Ramos (cell line): Measurements from ENCODE around the gene CHCHD10.

Source experiments
- in situ Hi-C: fragments of 300-500 bp; cut with MboI; formaldehyde crosslinking; loops from one replicate; pipeline ENCODE4 v1.14.3; 2022; ENCODE audit warnings: low sequenced_read_pairs; ENCODE audit not compliant: unreplicated experiment

CHCHD10 gene

DNA sequence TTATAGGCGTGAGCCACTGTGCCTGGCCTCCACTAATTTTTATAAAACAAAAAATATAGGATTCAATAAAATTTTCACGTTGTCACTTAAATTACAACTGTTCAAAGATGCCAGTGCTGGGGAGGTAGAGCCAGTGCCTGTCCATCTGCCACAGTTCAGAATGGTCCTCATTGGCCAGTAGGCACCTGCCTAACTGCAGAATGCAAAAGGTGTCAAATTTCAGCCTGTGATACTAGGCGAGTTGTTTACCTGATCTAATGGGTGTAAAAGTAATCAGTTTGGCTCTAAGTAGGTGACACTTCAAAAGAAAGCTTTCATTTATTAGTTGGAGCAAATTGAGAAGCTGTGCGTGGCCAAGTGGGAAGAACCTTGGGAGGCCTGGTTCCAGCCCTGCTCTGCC, 21.3 kb upstream of the CHCHD10 start:
- in situ Hi-C loops, result no loop called here

DNA sequence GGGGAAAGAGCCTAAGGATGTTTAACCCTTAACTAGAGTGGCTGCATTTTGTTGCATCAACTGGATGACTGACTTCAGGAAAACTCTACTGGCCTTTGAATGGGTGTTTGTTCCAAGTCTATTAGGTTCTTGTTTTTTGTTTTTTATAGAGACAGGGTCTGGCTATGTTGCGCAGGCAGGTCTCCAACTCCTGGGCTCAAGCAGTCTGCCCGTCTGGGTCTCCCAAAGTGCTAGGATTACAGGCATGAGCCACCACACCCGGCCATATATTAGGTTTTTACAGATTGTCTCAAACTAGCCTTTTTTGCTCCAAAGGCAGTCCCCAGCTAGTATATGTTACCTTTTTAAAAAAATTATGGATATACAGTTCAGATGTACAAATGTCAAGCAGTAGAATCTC, 20.1 kb upstream of the CHCHD10 start:
- in situ Hi-C loops, result no loop called here

DNA sequence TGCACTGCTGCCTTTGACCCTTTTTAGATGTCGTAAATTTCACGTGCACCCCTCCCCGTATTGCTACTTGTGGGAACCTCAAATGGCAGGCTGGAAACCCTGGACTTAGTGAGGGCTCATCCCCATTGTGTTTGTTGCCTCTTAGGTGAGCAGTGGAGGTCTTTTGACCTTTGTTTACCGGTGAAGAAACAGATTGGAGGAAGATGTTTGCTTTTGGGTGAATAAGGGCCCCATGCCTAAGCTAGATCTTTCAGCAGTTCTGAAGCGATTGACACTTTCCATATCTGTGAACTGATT, 19.8 kb upstream of the CHCHD10 start:
- in situ Hi-C loops, result no loop called here

DNA sequence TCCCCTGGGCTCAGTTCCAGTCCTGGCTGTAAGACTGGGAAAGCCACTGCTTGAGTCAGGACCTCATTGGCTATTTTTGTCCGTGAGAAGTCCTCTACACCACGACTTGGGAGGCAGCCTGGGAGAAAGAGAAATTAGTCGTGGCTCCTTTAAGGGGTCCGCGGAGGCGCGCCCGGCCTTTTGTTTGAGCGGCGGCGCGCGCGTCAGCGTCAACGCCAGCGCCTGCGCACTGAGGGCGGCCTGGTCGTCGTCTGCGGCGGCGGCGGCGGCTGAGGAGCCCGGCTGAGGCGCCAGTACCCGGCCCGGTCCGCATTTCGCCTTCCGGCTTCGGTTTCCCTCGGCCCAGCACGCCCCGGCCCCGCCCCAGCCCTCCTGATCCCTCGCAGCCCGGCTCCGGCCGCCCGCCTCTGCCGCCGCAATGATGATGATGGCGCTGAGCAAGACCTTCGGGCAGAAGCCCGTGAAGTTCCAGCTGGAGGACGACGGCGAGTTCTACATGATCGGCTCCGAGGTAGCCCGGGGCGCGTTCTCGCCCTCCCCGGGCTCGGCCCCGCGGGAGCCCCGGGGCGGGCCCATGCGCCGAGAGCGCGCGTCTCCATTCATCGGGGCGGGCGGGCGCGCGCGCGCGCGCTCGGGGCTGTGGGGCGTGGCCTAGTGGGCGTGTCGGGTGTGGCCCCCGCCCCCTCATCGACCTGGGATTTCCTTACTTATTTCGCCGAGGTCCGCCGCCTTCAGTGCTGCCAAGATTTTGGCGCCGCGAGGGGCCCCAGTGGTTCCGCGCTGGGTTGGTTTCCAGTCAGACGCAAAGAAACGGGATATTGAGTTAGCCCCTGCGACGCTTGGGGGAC, 19.2 kb upstream of the CHCHD10 start, which contains the start of gene SMARCB1:
Gene SMARCB1 (plus strand): TSS at position 215 of the 848 bp plus-strand sequence. CDS start 204 bp downstream, at position 419.
- in situ Hi-C loops, result no loop called here

DNA sequence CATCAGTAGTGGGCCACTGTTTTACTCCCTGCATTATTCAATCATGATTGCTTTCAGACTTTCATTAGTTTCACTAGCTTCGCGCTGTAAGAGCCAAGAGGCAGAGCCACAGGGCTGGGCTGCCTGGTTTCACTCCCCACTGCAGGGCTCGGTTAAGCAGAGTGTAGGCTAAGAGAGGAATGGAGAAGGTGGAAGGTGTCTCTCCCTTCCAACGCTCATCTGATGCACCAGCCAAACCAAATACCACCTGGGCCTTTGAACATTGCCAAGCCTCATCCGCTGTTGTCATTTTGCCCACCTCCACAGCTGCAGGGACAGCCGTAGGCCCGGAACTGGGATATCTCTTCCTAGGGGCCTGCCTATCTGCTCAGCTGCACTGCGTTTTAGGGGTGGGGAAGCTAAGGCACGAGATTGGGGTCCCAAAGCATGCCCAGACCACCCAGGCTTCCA, 18.5 kb upstream of the CHCHD10 start:
- in situ Hi-C loops, result no loop called here

DNA sequence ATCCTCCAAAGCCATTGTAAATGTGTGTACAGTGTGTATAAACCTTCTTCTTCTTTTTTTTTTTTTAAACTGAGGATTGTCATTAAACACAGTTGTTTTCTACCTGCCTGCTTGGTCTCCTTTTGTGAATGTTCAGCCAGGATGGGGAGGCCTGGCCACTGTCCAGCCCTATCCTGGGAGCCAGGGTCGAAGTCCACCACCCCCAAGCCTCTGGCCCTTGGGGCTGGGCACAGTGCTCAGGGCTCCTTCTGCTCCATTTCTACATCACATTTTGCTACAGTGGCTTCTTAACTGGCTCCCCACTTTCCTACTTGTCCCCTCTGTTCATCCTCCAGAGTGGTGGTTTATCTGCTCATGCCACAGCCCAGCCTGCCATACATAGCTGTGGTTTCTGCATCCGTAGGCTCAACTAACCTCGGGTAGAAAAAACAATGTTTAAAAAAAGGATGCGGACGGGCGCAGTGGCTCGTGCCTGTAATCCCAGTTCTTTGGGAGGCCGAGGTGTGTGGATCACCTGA, 16.5 kb upstream of the CHCHD10 start:
- in situ Hi-C loops, result no loop called here

DNA sequence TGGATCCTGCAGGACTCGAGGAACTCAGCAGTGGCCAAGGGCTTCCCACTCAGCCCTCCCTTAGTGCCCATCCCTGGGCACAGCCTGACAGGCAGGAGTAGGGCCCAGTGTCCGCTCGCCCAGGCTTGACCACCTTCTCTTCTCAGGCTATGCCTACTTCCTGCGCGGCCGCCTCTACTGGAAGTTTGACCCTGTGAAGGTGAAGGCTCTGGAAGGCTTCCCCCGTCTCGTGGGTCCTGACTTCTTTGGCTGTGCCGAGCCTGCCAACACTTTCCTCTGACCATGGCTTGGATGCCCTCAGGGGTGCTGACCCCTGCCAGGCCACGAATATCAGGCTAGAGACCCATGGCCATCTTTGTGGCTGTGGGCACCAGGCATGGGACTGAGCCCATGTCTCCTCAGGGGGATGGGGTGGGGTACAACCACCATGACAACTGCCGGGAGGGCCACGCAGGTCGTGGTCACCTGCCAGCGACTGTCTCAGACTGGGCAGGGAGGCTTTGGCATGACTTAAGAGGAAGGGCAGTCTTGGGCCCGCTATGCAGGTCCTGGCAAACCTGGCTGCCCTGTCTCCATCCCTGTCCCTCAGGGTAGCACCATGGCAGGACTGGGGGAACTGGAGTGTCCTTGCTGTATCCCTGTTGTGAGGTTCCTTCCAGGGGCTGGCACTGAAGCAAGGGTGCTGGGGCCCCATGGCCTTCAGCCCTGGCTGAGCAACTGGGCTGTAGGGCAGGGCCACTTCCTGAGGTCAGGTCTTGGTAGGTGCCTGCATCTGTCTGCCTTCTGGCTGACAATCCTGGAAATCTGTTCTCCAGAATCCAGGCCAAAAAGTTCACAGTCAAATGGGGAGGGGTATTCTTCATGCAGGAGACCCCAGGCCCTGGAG, 15.7 kb upstream of the CHCHD10 start:
- in situ Hi-C loops, result no loop called here

DNA sequence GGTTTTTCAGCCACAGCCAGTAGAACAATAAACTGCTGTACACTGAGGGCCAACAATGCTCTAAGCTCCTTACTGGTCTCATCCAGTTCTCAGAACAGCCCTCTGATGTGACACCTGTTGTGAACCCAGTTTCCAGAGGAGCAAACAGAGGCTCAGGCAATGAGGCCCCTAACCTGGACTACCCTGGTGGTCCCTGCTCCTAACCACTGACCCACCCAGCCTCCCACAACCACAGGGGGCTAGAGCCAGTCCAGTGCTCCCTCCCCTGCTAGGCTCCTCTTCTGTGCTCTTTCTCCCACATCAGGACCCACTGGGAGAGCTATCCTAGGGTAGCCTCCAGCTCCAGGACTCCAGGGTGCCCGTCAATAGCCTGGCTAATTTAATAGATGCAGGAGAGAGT, 14.9 kb upstream of the CHCHD10 start:
- in situ Hi-C loops, result no loop called here

DNA sequence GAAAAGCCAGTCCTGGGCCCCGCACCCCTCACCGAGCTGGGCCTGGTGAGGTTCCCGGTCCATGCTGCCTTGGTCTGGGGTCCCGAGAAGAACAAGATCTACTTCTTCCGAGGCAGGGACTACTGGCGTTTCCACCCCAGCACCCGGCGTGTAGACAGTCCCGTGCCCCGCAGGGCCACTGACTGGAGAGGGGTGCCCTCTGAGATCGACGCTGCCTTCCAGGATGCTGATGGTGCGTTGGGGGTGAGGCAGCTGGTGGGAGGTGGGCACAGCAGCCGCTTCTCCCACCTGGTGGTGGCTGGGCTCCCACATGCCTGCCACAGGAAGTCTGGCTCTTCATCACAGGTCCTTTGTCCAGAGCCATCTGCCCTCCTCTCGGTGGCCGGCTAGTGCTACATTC, 14.5 kb upstream of the CHCHD10 start:
- in situ Hi-C loops, result no loop called here

DNA sequence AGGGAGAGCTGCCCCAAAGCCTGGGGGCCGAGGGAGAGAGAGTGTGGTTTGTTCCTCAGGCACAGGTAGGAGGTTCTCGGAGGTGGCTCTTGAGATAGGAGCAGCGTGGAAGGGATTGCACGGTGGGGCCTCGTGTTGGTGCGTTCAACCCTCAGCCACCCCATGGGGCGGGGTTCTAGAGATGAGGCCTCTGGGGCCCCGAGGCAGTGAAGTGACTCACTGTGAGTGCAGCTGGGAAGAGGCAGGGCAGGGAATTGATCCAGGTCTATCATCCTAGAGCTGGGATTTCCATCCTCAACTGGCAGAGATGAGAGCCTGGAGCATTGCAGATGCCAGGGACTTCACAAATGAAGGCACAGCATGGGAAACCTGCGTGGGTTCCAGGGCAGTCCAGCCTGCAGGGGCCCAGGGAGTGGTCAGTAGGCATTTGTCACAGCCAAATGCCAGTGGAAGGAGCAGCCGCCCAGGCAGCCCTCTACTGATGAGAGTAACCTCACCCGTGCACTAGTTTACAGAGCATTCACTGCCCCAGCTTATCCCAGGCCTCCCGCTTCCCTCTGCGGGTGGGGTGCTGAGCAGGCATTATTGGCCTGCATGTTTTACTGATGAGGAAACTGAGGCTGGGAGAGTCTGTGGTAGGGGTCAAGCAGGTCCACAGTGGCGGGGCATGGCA, 13.9 kb upstream of the CHCHD10 start:
- in situ Hi-C loops, result no loop called here

DNA sequence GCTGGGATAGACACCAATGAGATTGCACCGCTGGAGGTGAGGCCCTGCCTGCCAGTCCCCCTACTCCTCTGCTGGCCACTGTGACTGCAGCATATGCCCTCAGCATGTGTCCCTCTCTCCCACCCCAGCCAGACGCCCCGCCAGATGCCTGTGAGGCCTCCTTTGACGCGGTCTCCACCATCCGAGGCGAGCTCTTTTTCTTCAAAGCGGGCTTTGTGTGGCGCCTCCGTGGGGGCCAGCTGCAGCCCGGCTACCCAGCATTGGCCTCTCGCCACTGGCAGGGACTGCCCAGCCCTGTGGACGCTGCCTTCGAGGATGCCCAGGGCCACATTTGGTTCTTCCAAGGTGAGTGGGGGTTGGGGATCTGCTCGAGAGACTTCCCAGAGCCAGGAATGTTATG, 13.3 kb upstream of the CHCHD10 start:
- in situ Hi-C loops, result no loop called here

DNA sequence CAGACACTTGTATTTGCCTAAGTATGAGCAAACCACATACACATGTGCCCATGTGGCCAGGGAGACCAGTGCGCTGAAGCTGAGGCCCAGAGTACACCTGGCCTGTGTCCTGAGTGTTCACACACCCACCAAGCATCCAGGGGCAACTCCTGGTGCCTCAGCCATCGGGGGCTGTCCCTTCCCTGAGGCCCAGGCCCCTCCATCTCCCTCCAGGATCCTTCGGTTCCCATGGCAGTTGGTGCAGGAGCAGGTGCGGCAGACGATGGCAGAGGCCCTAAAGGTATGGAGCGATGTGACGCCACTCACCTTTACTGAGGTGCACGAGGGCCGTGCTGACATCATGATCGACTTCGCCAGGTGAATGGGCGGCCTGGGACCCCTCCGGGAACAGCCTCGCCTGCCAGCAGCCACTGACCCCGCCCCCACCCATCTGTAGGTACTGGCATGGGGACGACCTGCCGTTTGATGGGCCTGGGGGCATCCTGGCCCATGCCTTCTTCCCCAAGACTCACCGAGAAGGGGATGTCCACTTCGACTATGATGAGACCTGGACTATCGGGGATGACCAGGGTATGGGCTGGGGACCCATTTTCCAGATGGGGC, 12.5 kb upstream of the CHCHD10 start:
- in situ Hi-C loops, result no loop called here

DNA sequence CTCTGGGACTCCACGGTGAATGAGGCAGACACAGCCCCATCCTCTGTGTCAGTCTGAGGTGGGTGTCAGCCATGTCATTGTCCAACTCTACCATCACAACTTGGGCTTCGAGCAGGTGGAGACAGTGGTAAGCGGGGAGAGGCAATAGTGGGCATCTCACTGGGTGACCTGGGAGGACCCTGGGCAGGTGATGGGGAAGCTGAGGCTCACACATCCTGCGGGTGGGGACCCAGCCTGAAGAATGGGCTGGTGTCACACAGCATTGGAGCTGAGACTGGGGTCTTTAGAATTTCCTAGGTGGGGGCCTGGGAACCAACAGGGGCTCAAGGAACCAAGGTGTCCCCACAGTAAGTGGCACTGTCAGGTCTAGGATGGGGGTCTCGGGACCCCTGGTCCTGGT, 12.0 kb upstream of the CHCHD10 start:
- in situ Hi-C loops, result no loop called here

DNA sequence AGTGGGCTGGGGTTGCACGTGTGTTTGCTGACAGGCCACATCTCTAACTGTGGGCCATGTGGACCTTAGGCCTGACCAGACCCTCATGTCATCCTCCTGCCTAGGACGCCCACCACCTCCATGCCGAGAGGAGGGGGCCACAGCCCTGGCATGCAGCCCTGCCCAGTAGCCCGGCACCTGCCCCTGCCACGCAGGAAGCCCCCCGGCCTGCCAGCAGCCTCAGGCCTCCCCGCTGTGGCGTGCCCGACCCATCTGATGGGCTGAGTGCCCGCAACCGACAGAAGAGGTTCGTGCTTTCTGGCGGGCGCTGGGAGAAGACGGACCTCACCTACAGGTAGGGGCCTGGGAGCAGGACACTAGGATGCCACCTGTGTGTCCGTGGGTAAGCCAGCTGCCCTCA, 11.3 kb upstream of the CHCHD10 start:
- in situ Hi-C loops, result no loop called here

DNA sequence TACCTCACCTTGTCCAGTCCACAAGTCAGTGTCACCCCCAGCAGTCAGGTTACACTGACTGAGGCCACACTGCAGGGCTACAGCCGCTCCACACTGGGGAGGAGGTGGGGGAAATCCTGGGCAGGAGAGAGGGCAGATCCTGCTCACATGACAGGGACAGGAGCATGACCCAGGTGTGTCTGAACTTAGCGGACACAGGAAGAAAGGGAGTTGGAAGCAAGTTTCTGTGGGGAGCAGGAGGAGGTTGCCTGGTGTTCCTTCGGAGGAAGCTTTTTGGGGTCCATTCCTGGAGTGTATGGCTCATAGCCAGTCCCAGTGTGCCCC, 10.8 kb upstream of the CHCHD10 start:
- in situ Hi-C loops, result no loop called here

DNA sequence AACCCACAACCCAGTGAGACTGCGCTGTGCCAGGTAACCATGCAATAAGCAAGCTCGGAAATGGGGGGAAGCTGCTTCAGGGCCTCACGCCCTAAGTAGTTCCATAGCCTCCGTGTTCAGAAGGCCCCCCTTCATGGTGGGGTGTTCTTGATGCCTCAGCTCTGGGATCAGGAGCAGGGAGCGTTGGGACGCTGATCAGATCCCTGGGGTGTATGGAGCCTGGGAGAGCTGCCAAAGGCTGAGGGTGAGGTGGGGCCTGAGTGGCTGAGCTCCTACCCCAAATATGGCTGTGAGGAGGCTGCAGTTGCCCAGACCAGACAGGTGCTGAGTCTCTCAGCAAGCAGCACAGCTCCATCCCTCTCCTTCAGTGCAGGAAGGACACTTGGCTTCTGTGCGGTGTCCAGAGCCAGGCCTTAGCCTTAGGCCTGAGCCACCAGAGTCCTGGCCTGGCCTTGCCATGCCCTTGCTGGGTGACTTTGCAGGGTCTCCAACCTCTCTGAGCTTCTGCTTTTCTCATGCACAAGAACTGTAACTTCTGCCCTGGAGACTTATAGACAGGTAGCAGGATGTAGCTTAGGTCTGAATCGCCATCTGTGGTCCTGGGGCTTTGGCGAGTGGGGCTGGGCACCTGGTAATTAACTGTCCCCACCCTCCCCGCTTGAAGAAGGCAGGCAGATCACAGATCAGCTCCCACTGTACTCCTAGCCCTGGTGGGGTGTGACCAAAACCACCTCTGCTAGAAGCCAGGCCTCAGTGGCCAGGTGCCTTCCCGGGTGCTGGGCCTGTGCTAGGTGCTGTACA, 10.2 kb upstream of the CHCHD10 start:
- in situ Hi-C loops, result no loop called here

DNA sequence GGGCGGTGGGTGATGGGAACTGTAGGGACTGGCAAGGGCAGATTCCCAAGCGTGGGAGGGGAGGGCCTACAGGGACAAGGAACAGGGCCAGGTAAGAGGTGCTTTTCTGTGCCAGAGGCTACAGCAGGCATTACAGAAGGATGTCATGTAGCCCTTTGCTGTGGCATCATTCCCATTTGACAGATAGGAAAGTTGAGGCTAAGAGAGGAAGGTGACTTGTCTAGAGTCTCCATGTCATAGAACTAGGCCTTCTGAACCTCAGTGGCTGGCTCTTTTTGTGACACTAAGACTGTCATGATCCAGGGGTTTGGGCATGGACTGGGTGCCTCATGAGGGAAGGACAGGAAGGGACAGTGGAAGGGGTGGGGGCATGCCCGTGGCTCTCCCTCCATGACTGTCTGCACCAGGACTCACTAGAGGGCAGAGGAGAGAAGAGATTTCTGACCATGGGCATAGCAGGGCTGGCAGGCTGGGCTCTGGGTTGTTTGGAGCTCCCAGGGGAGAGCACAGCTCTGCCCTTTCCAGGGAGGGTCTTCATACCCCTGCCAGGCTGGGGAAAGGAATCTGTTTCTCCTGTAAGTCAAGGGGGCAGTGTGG, 8.1 kb upstream of the CHCHD10 start:
- in situ Hi-C loops, result no loop called here

DNA sequence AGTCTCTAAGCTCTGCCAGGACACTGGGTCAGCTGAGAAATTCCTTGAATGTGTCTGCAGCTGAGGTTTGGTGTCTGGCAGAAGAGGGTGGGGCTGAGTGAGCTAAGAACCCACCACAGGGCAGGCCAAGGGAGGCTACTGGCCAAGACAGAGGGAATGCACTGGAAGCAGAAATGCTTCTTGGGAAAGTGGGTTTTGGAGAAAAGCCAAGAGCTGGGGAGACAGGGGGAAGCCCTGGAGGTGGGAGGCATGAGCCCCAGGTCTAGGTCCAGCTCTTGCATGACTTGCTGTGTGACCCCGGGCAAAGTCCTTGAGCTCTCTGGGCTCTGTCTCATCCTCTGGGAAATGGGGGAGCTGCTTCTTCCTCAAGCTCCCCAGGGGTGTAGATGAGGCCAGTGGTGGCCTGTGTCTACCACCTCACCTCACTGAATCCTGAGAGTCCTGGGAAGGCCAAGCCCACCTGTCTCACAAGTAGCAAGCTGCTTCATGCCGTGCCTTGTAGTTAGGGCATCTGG, 7.2 kb upstream of the CHCHD10 start:
- in situ Hi-C loops, result loop anchor here (5.0 kb wide), 1 partner anchor 72 kb away; no protein-coding TSS in a partner anchor
